Activated B cell treated with CpG ODN at 0.5 μM for 24 hours (primary cell): ENCODE data around the gene HYPK. TPM values are rescaled to one million over a fixed set of nuclear protein-coding genes. Genes with fewer than 3 reads are reported as not detected.
"Not testable (repeated sequence)": the region's sequence is repeated elsewhere in the genome, so short reads cannot be mapped to it uniquely, and the experiment has no call there.

ENCODE experiments used
- ATAC-seq: fragments of 200-7000 bp; cut with Tn5 transposase; one replicate; pipeline ENCODE4 v1.10.0; 2021; ENCODE audit warnings: low read depth, mild to moderate bottlenecking, moderate library complexity
- CTCF ChIA-PET: fragments of 350-600 bp; sonication (Branson Sonifier 250); formaldehyde crosslinking; loops from one replicate; lab custom pipeline; 2021; ENCODE audit warnings: antibody characterized with exemption; lab: Charles Lee
- POLR2A ChIA-PET: fragments of 350-600 bp; sonication (Branson Sonifier 250); formaldehyde crosslinking; loops from one replicate; lab custom pipeline; 2021; ENCODE audit warnings: antibody characterized with exemption; lab: Charles Lee
- DNase-seq: peaks from one replicate; pipeline ENCODE4 v3.0.0; 2022
- H3K27ac Mint-ChIP-seq: one replicate; pipeline ENCODE4 v1.8.0; 2020; ENCODE audit warnings: mixed read lengths
- H3K27me3 Mint-ChIP-seq: one replicate; pipeline ENCODE4 v1.8.0; 2021; ENCODE audit warnings: mixed read lengths
- H3K36me3 Mint-ChIP-seq: one replicate; pipeline ENCODE4 v1.8.0; 2021; ENCODE audit warnings: low read depth, mixed read lengths
- H3K4me1 Mint-ChIP-seq: one replicate; pipeline ENCODE4 v1.8.0; 2021; ENCODE audit warnings: mixed read lengths
- H3K4me3 Mint-ChIP-seq: one replicate; pipeline ENCODE4 v1.8.0; 2020; ENCODE audit warnings: mild to moderate bottlenecking, mixed read lengths
- H3K9me3 Mint-ChIP-seq: one replicate; pipeline ENCODE4 v1.8.0; 2020; ENCODE audit warnings: mixed read lengths
- intact Hi-C: fragments of 100-400 bp; cut with micrococcal nuclease; formaldehyde crosslinking; loops from one replicate; pipeline ENCODE4 v1.15.1; 2024
- total RNA-seq: library from RNA; stranded (reverse); gene quantifications from 2 replicates; pipeline ENCODE4 v1.2.3, GENCODE V29; 2022
- TF ChIP-seq, protein P1 (sequence below): fragments of 200-600 bp; IDR thresholded peaks from one replicate; pipeline ENCODE4 v1.8.0; 2022; ENCODE audit warnings: antibody characterized with exemption, mild to moderate bottlenecking

HYPK gene
- total RNA-seq, 1 donor from 2014 or later, result 19.2 TPM

- intact Hi-C loops, result no loop called here
- TF ChIP-seq, protein P1, sequence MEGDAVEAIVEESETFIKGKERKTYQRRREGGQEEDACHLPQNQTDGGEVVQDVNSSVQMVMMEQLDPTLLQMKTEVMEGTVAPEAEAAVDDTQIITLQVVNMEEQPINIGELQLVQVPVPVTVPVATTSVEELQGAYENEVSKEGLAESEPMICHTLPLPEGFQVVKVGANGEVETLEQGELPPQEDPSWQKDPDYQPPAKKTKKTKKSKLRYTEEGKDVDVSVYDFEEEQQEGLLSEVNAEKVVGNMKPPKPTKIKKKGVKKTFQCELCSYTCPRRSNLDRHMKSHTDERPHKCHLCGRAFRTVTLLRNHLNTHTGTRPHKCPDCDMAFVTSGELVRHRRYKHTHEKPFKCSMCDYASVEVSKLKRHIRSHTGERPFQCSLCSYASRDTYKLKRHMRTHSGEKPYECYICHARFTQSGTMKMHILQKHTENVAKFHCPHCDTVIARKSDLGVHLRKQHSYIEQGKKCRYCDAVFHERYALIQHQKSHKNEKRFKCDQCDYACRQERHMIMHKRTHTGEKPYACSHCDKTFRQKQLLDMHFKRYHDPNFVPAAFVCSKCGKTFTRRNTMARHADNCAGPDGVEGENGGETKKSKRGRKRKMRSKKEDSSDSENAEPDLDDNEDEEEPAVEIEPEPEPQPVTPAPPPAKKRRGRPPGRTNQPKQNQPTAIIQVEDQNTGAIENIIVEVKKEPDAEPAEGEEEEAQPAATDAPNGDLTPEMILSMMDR, result no peak
- ATAC-seq (no peak), DNase-seq (no peak)
- peaks cover 2% of the 10 kb centered on the region for H3K9me3 Mint-ChIP-seq
- H3K4me3 Mint-ChIP-seq, result peak overlapping the region; percentile 11
- peaks cover 68% of the 10 kb centered on the region for H3K36me3 Mint-ChIP-seq
- H3K27ac Mint-ChIP-seq, result peak overlapping the region; percentile 96
- peaks cover 63% of the 10 kb centered on the region for H3K4me1 Mint-ChIP-seq
- H3K27me3 Mint-ChIP-seq, result no peaks in the 10 kb centered on the region
- CTCF ChIA-PET, result interaction anchor here (2.2 kb wide), 1 partner anchor 22 kb away, joined by 8 read pairs; the partner anchor contains the start of gene ELL3
- POLR2A ChIA-PET, result interaction anchor here (1.2 to 18.0 kb wide), 6 partner anchors 9 to 53 kb away, joined by 4 to 509 read pairs (median 24); partner anchors contain the start of genes ELL3, PDIA3 and SERF2
Measured at GRCh38 chr15:43799209-43799944, 1.0 kb upstream of the HYPK start.

DNA sequence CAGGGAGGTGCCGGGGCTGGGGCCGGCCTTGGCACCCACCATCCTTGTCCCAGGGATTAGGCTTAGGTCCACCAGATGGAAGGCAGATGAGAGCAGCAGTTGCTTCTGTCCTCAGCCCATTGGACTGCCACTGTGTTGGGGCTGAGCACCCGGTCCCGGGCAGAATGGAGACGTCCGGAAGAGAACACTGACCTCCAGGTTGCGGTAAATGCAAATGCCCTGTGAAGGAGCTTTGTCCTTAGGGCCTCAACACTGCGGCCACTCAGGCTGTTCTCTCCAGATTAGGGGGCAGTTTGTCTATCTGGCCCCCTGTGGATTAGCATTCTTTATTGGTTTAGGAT lies 484 bp upstream of the HYPK start, which contains the start of gene SERINC4:
Gene SERINC4, minus strand, starts transcription at position 276 of the 341 bp plus-strand sequence. Its CDS starts 234 bp downstream, at position 42.
- peaks cover 57% of the 10 kb centered on the region for H3K4me1 Mint-ChIP-seq
- TF ChIP-seq, protein P1, result no peak
- ChIA-PET CTCF (interaction anchor here (1.1 to 2.2 kb wide), 3 partner anchors 9 to 25 kb away, joined by 3 to 8 read pairs (median 5); partner anchors contain the start of genes ELL3 and MFAP1), POLR2A (interaction anchor here (0.8 to 18.0 kb wide), 10 partner anchors 9 to 56 kb away, joined by 3 to 509 read pairs (median 9); partner anchors contain the start of genes ELL3, MFAP1, PDIA3 and SERF2)
- H3K36me3 Mint-ChIP-seq, result peaks cover 68% of the 10 kb centered on the region
- intact Hi-C loops, result loop anchor here (1.0 to 2.0 kb wide), 4 partner anchors 8 to 25 kb away; partner anchors contain the start of genes ELL3, MFAP1 and SERF2
- ATAC-seq (no peak), DNase-seq (no peak)
- H3K27me3 Mint-ChIP-seq, result no peaks in the 10 kb centered on the region
- H3K27ac Mint-ChIP-seq, result peak within 1 kb of the TSS; percentile 96
- peaks cover 2% of the 10 kb centered on the region for H3K9me3 Mint-ChIP-seq
- peak within 1 kb of the TSS; percentile 98 for H3K4me3 Mint-ChIP-seq

DNA sequence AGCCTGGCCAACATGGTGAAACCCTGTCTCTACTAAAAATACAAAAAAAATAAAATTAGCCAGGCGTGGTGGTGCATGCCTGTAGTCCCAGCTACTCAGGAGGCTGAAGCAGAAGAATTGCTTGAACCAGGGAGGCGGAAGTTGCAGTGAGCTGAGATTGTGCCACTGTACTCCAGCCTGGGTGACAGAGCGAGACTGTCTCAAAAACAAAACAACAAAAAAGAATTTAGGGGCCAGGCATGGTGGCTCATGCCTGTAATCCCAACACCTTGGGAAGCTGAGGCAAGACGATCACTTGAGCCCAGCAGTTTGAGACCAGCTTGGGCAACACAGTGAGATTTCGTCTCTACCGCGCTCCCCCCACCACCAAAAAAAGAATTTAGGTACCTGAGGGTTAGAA lies 2.3 kb downstream of the HYPK start:
- ATAC-seq, DNase-seq, H3K9me3 Mint-ChIP-seq, CTCF ChIA-PET, H3K27ac Mint-ChIP-seq, H3K4me3 Mint-ChIP-seq, intact Hi-C loops, H3K27me3 Mint-ChIP-seq: not testable (repeated sequence)
- Mint-ChIP-seq H3K36me3 (peaks cover 69% of the 10 kb centered on the region), H3K4me1 (peaks cover 40% of the 10 kb centered on the region)
- POLR2A ChIA-PET, result interaction anchor here (1.4 to 18.0 kb wide), 4 partner anchors 10 to 28 kb away, joined by 6 to 509 read pairs (median 9); partner anchors contain the start of genes ELL3 and SERF2

DNA sequence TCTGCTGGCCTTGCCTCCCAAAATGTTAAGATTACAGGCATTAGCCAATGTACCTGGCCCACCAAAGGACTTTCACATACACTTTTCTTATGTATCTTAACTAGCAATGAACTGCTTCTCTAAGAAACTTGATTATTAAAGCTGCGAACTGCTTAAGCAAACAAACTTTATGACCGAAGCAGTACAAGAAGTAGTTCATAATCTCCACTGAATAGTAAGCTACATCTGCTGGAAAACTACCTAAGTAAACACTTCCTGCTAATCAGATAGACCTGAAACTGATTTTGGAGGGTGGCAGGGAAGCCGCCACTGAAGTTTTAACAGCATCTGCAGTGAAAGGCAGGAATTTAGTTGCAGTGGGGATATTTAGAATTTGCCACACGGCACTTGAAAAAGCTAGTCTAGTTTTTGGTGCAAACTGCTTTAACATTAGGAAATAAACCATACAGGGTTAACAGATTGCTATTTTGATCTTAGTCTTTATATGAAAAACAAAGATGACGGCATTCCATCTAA lies 8.1 kb downstream of the HYPK start:
- no peaks in the 10 kb centered on the region for H3K9me3 Mint-ChIP-seq
- intact Hi-C loops, result no loop called here
- H3K27ac Mint-ChIP-seq, result peak overlapping the region; percentile 85
- TF ChIP-seq, protein P1, result no peak
- ChIA-PET CTCF (interaction anchor here (1.0 to 2.0 kb wide), 3 partner anchors 8 to 32 kb away, joined by 3 to 9 read pairs (median 4); partner anchors contain the start of genes ELL3, HYPK, MFAP1 and SERINC4), POLR2A (interaction anchor here (0.7 to 2.9 kb wide), 12 partner anchors 8 to 982 kb away, joined by 3 to 80 read pairs (median 7); partner anchors contain the start of genes ELL3, HYPK, MFAP1 and SERF2)
- H3K4me3 Mint-ChIP-seq, result peak overlapping the region; percentile 62
- peaks cover 73% of the 10 kb centered on the region for H3K36me3 Mint-ChIP-seq
- H3K27me3 Mint-ChIP-seq, result no peaks in the 10 kb centered on the region
- DNase-seq (no peak), ATAC-seq (no peak)
- H3K4me1 Mint-ChIP-seq, result peaks cover 28% of the 10 kb centered on the region

GRCh38 chr15:43808960-43809678 lies 8.7 kb downstream of the HYPK start:
- no peak for DNase-seq
- H3K27ac Mint-ChIP-seq, result peak overlapping the region; percentile 85
- POLR2A ChIA-PET, result interaction anchor here (0.6 to 2.9 kb wide), 16 partner anchors 9 to 1230 kb away, joined by 3 to 80 read pairs (median 6); partner anchors contain the start of genes ELL3, HYPK, MFAP1 and SERF2
- CTCF ChIA-PET, result interaction anchor here (1.0 to 2.0 kb wide), 4 partner anchors 9 to 38 kb away, joined by 3 to 9 read pairs (median 4); partner anchors contain the start of genes ELL3, HYPK, MFAP1 and SERINC4
- no peaks in the 10 kb centered on the region for H3K27me3 Mint-ChIP-seq
- ATAC-seq, result peak; percentile 90
- no peaks in the 10 kb centered on the region for H3K9me3 Mint-ChIP-seq
- peak overlapping the region; percentile 62 for H3K4me3 Mint-ChIP-seq
- intact Hi-C loops, result loop anchor here (1.0 kb wide), 4 partner anchors 9 to 33 kb away; partner anchors contain the start of genes ELL3, HYPK, MFAP1 and SERF2
- H3K4me1 Mint-ChIP-seq, result peaks cover 28% of the 10 kb centered on the region
- H3K36me3 Mint-ChIP-seq, result peaks cover 78% of the 10 kb centered on the region
- TF ChIP-seq, protein P1, result no peak

DNA sequence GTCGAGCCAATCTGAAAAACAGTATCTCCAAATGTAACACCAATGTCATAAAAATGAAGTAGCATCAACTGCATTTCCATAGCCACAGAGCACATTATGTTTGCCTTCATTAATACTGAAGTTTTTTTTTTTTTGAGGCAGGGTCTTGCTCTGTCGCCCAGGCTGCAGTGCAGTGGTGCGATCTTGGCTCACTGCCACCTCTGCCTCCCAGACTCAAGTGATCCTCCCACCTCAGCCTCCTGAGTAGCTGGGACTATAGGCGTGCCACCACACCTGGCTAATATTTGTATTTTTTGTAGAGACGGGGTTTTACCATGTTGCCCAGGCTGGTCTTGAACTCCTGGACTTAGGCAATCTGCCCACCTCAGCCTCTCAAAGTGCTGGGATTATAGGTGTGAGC lies 14.7 kb downstream of the HYPK start:
- DNase-seq, H3K4me1 Mint-ChIP-seq, CTCF ChIA-PET, POLR2A ChIA-PET, H3K27me3 Mint-ChIP-seq, intact Hi-C loops, ATAC-seq, H3K4me3 Mint-ChIP-seq, H3K9me3 Mint-ChIP-seq, H3K27ac Mint-ChIP-seq: not testable (repeated sequence)
- H3K36me3 Mint-ChIP-seq, result peaks cover 72% of the 10 kb centered on the region
